ENCODE measurements around the gene RSPH3. TPM values are rescaled to one million over a fixed set of nuclear protein-coding genes. Genes with fewer than 3 reads are reported as not detected.
"Not testable (repeated sequence)": the region's sequence is repeated elsewhere in the genome, so short reads cannot be mapped to it uniquely, and the experiment has no call there.

The RSPH3 gene
- total RNA-seq, 4 donors from 2014 or later, result 10.1 to 13.6 (median 13.1) TPM

GRCh38 chr6:158959552-158959951 lies 40.5 kb downstream of the RSPH3 start:
- H3K4me3 ChIP-seq, result no peak overlapping the region
- no peaks in the 10 kb centered on the region for H3K9me3 ChIP-seq
- TF ChIP-seq POLR2AphosphoS5 (IDR thresholded peaks at IDR 0.05) (no peak), EP300 (IDR thresholded peaks at IDR 0.05) (no peak), POLR2A (IDR thresholded peaks at IDR 0.05) (no peak), CTCF (IDR thresholded peaks at IDR 0.05) (no peak)
- H3K27ac ChIP-seq, result no peak overlapping the region
- no peaks in the 10 kb centered on the region for H3K27me3 ChIP-seq
- 76% methylated on average over 4 of the region's 4 CpGs for WGBS
- H3K36me3 ChIP-seq, result no peaks in the 10 kb centered on the region
- H3K4me1 ChIP-seq, result peaks cover 8% of the 10 kb centered on the region
- DNase-seq (ENCODE audit: low spot score in 2 of 2), result no peak

GRCh38 chr6:158958504-158959386 lies 41.3 kb downstream of the RSPH3 start:
- DNase-seq (ENCODE audit: low spot score in 2 of 2), result no peak
- Histone ChIP-seq H3K9me3 (no peaks in the 10 kb centered on the region), H3K4me1 (peaks cover 8% of the 10 kb centered on the region), H3K27me3 (no peaks in the 10 kb centered on the region), H3K27ac (no peak overlapping the region), H3K36me3 (no peaks in the 10 kb centered on the region), H3K4me3 (no peak overlapping the region)
- TF ChIP-seq EP300 (IDR thresholded peaks at IDR 0.05) (no peak), POLR2AphosphoS5 (IDR thresholded peaks at IDR 0.05) (no peak), POLR2A (IDR thresholded peaks at IDR 0.05) (no peak), CTCF (IDR thresholded peaks at IDR 0.05) (peak in 1 of 2 donors; percentile 18)
- 48% methylated on average over 7 of the region's 7 CpGs for WGBS

DNA sequence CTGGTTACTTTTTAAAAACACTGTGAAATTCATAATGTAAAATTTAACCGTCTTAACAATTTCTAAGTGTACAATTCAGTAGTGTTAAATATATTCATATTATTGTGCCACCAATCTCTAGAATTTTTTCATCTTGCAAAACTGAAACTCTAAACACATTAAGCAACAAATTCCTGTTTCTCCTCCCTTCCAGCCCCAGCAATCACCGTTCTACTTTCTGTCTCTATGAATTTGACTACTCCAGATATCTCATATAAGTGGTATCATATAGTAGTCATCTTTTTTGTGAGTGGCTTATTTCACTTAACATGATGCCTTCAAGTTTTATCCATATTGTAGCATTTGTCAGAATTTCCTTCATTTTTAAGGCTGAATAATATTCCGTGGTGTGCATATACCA lies 44.7 kb downstream of the RSPH3 start:
- H3K27ac ChIP-seq, result no peak overlapping the region
- H3K9me3 ChIP-seq, result no peaks in the 10 kb centered on the region
- H3K4me1 ChIP-seq, result peaks cover 8% of the 10 kb centered on the region
- WGBS, result 89% methylated on average over 3 of the region's 3 CpGs
- TF ChIP-seq POLR2A (IDR thresholded peaks at IDR 0.05) (no peak), CTCF (IDR thresholded peaks at IDR 0.05) (no peak), POLR2AphosphoS5 (IDR thresholded peaks at IDR 0.05) (no peak), EP300 (IDR thresholded peaks at IDR 0.05) (no peak)
- DNase-seq (ENCODE audit: low spot score in 2 of 2), result no peak
- H3K4me3 ChIP-seq, result no peak overlapping the region
- H3K36me3 ChIP-seq, result no peaks in the 10 kb centered on the region
- no peaks in the 10 kb centered on the region for H3K27me3 ChIP-seq

- WGBS, result 50% methylated on average over 2 of the region's 2 CpGs
- no peaks in the 10 kb centered on the region for H3K27me3 ChIP-seq
- H3K4me1 ChIP-seq, result peaks cover 8% of the 10 kb centered on the region
- TF ChIP-seq POLR2AphosphoS5 (IDR thresholded peaks at IDR 0.05) (no peak), CTCF (IDR thresholded peaks at IDR 0.05) (no peak), POLR2A (IDR thresholded peaks at IDR 0.05) (no peak), EP300 (IDR thresholded peaks at IDR 0.05) (no peak)
- no peaks in the 10 kb centered on the region for H3K9me3 ChIP-seq
- H3K4me3 ChIP-seq, result no peak overlapping the region
- no peaks in the 10 kb centered on the region for H3K36me3 ChIP-seq
- DNase-seq (ENCODE audit: low spot score in 2 of 2), result no peak
- H3K27ac ChIP-seq, result no peak overlapping the region
Observed at GRCh38 chr6:158954753-158955152, 45.2 kb downstream of the RSPH3 start.

DNA sequence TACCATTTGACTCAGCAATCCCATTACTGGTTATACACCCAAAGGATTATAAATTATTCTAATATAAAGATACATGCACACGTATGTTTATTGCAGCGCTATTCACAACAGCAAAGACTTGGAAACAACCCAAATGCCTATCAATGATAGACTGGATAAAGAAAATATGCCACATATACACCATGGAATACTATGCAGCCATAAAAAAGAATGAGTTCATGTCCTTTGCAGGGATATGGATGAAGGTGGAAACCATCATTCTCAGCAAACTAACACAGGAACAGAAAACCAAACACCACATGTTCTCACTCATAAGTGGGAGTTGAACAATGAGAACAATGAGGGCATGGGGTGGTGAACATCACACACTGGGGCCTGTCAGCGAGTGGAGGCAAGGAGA lies 48.0 kb downstream of the RSPH3 start:
- H3K9me3 ChIP-seq; H3K4me3 ChIP-seq; H3K4me1 ChIP-seq; H3K27me3 ChIP-seq; DNase-seq (ENCODE audit: low spot score in 2 of 2); H3K27ac ChIP-seq; H3K36me3 ChIP-seq: not testable (repeated sequence)
- WGBS, result 91% methylated on average over 3 of the region's 3 CpGs

DNA sequence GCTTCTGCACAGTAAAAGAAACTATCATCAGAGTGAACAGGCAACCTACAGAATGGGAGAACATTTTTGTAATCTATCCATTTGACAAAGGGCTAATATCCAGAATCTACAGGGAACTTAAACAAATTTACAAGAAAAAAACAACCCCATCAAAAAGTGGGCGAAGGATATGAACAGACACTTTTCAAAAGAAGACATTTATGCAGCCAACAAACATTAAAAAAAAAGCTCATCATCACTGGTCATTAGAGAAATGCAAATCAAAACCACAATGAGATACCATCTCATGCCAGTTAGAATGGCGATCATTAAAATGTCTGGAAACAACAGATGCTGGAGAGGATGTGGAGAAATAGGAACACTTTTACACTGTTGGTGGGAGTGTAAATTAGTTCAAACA lies 48.4 kb downstream of the RSPH3 start:
- H3K4me3 ChIP-seq; H3K4me1 ChIP-seq; H3K9me3 ChIP-seq; H3K27me3 ChIP-seq; H3K36me3 ChIP-seq; DNase-seq (ENCODE audit: low spot score in 2 of 2); H3K27ac ChIP-seq: not testable (repeated sequence)
- WGBS, result 93% methylated on average over 2 of the region's 2 CpGs

All from suprapubic skin (tissue), 4 donors.